BJ (cell line): ENCODE results near the gene XK. TPM values are rescaled to one million over a fixed set of nuclear protein-coding genes. Genes with fewer than 3 reads are reported as not detected.

ENCODE experiments used
- CTCF ChIA-PET: fragments of 350-600 bp; formaldehyde crosslinking; extraction: SDS; loops from one replicate; lab custom pipeline; 2021; ENCODE audit warnings: antibody characterized with exemption, inconsistent platforms; lab: Yijun Ruan, JAX
- POLR2A ChIA-PET: fragments of 300-600 bp; sonication (Branson Sonifier 250); formaldehyde crosslinking; extraction: SDS; loops from one replicate; lab custom pipeline; 2021; ENCODE audit warnings: antibody characterized with exemption; lab: Charles Lee
- DNase-seq: peaks from one replicate; pipeline ENCODE4 v3.0.0-alpha.2; 2011; ENCODE audit warnings: low read depth
- H3K27me3 ChIP-seq: 2 replicates; pipeline ENCODE4 v1.6.0; 2011; ENCODE audit warnings: low read length; ENCODE audit not compliant: control insufficient read depth, insufficient read depth
- H3K36me3 ChIP-seq: 2 replicates; pipeline ENCODE4 v1.5.1; 2011; ENCODE audit warnings: low read length; ENCODE audit not compliant: control insufficient read depth, insufficient read depth
- H3K4me3 ChIP-seq: 2 replicates; pipeline ENCODE4 v1.5.1; 2011; ENCODE audit warnings: low read depth, mild to moderate bottlenecking, control low read depth, low read length
- CTCF ChIP-seq: IDR thresholded peaks from 2 replicates; pipeline ENCODE4 v1.5.1; 2011; ENCODE audit warnings: low read depth, mild to moderate bottlenecking, control low read depth, inconsistent platforms, low read length, moderate library complexity; ENCODE audit not compliant: insufficient read depth
- polyA plus RNA-seq: library from polyadenylated mRNA; depleted of rRNA; stranded (reverse); fragments of >200 nt; gene quantifications from 2 replicates; pipeline ENCODE4 v1.2.3, GENCODE V29; 2011; rRNA removed

XK gene
- polyA plus RNA-seq, 1 experiment = not detected

GRCh38 chrX:37779857-37780256 is 94.3 kb downstream of the XK start, which contains the start of gene CYBB:
TSS of gene CYBB (plus strand) at chrX:37780059. CDS start at chrX:37780078, 19 bp downstream.
- no peak for TF ChIP-seq CTCF
- Histone ChIP-seq H3K27me3 (no peaks in the 10 kb centered on the region), H3K4me3 (no peak within 1 kb of the TSS), H3K36me3 (no peaks in the 10 kb centered on the region)
- ChIA-PET POLR2A (no interaction called here), CTCF (interaction anchor here (0.9 kb wide), 1 partner anchor 34 kb away, joined by 4 read pairs; no protein-coding TSS in a partner anchor)
- DNase-seq = no peak

DNA sequence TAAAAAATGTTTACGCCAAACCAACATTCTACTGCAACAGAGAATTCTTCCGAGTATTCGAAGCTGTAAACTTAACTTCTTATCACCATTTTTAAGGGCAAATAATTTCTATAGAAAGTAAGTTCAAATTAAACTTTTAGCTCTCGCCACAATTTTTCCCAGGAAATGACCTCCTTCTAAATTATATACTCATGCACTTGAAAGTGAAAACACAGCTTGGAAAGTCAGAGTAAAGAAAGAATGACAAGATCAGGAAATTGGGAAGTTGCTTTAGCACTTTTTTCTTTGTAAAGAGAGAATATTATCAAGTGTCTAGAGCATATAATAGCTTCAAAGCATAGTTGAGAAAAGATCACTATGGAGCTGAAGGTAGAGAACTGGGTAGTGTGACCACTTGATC is 95.5 kb downstream of the XK start:
- no peak for TF ChIP-seq CTCF
- no peak for DNase-seq
- H3K36me3 ChIP-seq = no peaks in the 10 kb centered on the region
- ChIA-PET CTCF (interaction anchor here (0.7 kb wide), 1 partner anchor 35 kb away, joined by 5 read pairs; no protein-coding TSS in a partner anchor), POLR2A (no interaction called here)
- no peak overlapping the region for H3K4me3 ChIP-seq
- H3K27me3 ChIP-seq = no peaks in the 10 kb centered on the region

Other genes starting within 250 kb of the XK start
- gene LANCL3, start 114.1 kb upstream of the XK start, polyA plus RNA-seq = not detected in 2 replicates
- gene CYBB, start 94.3 kb downstream of the XK start, polyA plus RNA-seq = not detected in 2 replicates
- gene DYNLT3, start 161.8 kb downstream of the XK start, polyA plus RNA-seq = 11.3 and 20.9 TPM in 2 replicates